NB4 (cell line): ENCODE measurements around the gene COL4A6.

Experiments
- DNase-seq: peaks from one replicate; pipeline ENCODE4 v3.0.0; 2010; ENCODE audit warnings: low read depth
- H3K4me3 ChIP-seq: one replicate; pipeline ENCODE4 v1.5.1; 2011; ENCODE audit warnings: mild to moderate bottlenecking, low read depth, low read length, moderate library complexity
- MYC ChIP-seq: IDR thresholded peaks from 2 replicates; pipeline ENCODE4 v1.6.1; 2011; ENCODE audit warnings: low read depth, low read length
- POLR2A ChIP-seq: IDR thresholded peaks from 2 replicates; pipeline ENCODE4 v1.6.1; 2011; ENCODE audit warnings: mild to moderate bottlenecking; ENCODE audit not compliant: insufficient read length; ENCODE audit errors: extremely low read depth
- TF ChIP-seq, protein P1 (sequence below): IDR thresholded peaks from one replicate; pipeline ENCODE4 v1.5.1; 2012; ENCODE audit warnings: low read depth, low read length
- TF ChIP-seq, protein P2 (sequence below): IDR thresholded peaks from 2 replicates; pipeline ENCODE4 v1.6.1; 2011; ENCODE audit warnings: low read depth, low read length

COL4A6 gene

DNA sequence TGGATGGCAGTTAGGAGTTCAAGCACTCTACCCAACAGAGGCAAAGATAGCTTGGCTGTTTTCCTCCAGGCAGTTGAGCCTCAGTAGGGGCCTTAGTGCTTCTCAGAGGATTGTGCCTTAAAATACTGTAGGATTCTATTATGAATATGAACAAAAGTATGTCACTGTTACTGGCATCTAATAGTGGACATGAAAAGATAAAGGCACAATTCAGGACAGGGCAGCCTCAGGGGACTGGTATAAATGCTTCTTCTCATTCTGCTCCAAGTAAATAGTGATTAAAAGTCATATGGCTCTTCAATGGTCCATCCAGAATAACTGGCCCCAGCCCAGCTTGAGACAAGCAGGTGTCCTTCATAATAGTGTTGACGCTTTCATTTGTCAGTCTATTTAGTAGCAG is 17.7 kb downstream of the COL4A6 start:
- DNase-seq, result no peak
- no peak overlapping the region for H3K4me3 ChIP-seq
- TF ChIP-seq POLR2A (no peak), MYC (no peak)
- TF ChIP-seq, protein P1, sequence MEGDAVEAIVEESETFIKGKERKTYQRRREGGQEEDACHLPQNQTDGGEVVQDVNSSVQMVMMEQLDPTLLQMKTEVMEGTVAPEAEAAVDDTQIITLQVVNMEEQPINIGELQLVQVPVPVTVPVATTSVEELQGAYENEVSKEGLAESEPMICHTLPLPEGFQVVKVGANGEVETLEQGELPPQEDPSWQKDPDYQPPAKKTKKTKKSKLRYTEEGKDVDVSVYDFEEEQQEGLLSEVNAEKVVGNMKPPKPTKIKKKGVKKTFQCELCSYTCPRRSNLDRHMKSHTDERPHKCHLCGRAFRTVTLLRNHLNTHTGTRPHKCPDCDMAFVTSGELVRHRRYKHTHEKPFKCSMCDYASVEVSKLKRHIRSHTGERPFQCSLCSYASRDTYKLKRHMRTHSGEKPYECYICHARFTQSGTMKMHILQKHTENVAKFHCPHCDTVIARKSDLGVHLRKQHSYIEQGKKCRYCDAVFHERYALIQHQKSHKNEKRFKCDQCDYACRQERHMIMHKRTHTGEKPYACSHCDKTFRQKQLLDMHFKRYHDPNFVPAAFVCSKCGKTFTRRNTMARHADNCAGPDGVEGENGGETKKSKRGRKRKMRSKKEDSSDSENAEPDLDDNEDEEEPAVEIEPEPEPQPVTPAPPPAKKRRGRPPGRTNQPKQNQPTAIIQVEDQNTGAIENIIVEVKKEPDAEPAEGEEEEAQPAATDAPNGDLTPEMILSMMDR, result no peak
- TF ChIP-seq, protein P2, sequence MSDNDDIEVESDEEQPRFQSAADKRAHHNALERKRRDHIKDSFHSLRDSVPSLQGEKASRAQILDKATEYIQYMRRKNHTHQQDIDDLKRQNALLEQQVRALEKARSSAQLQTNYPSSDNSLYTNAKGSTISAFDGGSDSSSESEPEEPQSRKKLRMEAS, result no peak

DNA sequence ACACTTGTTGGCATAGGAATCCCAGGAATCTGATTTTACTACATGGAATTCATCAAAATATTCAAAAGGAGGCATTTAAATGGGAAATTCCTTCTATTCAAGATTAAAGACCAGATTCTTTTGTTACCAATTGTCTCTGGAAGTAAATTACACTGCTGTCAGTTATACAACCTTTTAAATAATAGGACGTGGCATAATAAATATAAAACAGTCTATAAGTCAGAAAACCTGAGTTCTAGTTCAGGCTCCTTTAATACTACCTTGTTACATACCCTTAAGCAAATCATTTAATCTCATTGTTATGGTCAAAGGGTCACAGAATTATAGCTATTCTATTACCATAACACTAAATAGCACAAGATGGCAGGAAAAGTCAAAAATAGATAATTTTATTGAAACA is 18.8 kb downstream of the COL4A6 start:
- no peak overlapping the region for H3K4me3 ChIP-seq
- DNase-seq, result no peak
- TF ChIP-seq, protein P2, result no peak
- TF ChIP-seq MYC (no peak), POLR2A (no peak)
- TF ChIP-seq, protein P1, result no peak

DNA sequence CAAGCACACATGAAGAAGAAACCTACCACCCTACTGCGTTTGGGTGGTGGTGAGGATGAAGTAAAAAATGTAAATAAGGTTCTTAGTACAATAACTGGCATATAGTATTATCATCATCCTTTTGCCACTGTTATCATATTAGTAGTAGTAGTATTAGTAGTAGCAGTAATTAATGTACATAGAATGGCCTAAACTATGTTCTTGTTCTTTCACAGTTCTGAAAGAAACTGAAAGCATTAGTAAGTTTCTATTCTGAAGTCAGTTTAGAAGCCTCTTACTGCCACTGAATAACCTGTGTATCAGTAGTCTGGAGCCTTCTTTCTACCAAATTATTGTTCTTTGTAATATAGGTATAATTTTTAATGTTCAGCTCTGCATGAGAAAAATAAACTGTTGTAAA is 21.0 kb downstream of the COL4A6 start:
- DNase-seq, result no peak
- TF ChIP-seq, protein P2, result no peak
- no peak overlapping the region for H3K4me3 ChIP-seq

DNA sequence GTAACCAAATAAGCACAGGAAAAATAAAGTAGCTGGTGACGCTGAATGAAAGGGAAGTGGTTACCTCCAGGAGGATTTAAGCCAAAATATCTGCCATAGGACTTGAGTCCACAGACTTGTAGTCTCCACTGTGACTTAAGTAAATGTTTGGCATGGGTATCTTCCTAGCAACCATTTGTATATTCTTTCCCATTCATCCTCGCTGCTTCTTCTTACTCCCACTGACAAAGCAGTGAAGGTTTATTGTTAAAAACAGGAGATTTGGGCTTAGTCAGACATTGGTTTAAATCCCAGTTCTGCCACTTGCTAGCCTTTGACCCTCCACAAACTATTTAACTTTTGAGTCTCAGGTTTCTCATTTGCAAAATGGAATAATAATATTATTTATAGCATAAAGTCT is 22.3 kb downstream of the COL4A6 start:
- TF ChIP-seq, protein P1, result no peak
- TF ChIP-seq, protein P2, result no peak
- TF ChIP-seq POLR2A (no peak), MYC (no peak)
- H3K4me3 ChIP-seq, result no peak overlapping the region
- no peak for DNase-seq

DNA sequence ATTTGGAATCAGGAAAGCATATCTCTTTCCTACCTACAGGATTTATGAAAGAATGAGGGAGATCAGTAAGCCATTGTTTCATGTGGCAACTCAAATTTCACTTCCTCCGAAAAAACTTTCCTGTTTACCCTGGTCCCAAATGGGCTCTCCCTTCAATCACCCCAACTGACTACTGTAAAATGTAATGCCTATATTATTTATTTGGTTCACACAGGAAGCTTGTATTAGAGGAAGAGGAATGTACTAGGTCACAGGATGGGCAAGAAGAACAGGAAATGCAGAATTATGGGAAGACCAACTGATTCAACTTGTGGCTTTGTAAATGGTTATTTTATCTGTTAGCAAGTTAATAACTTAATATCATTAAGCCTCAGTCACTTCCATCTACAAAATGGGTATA is 23.1 kb downstream of the COL4A6 start:
- TF ChIP-seq, protein P2, result no peak
- TF ChIP-seq, protein P1, result no peak
- TF ChIP-seq MYC (no peak), POLR2A (no peak)
- H3K4me3 ChIP-seq, result no peak overlapping the region
- no peak for DNase-seq

DNA sequence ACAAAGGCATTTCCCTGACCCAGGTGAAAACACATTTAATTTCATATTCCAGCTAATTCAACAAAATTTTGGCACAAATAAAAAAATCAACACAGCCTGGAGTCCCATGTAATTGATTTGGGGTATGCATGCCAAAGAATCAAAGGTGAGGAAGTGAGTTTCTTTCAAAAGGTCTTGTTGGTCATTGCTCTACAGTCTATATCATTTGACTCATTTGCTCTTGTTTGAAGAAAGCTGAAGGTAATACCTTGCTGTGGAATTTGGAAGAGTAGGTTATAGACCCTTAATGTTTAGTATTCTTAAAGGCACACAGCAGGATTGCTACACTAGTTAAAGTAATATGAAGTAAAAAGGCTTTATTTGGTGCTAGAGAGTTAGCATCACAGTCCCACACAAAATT is 25.4 kb downstream of the COL4A6 start:
- no peak for DNase-seq
- TF ChIP-seq POLR2A, result no peak
- TF ChIP-seq, protein P2, result no peak
- H3K4me3 ChIP-seq, result no peak overlapping the region
